Measurements from ENCODE around the gene FAM210B.
"Not testable (repeated sequence)": the region's sequence is repeated elsewhere in the genome, so short reads cannot be mapped to it uniquely, and the experiment has no call there.

FAM210B gene

GRCh38 chr20:56385130-56385529 is 26.4 kb downstream of the FAM210B start:
- no peak overlapping the region for H3K27ac ChIP-seq
- H4K20me1 ChIP-seq (ENCODE audit: insufficient read depth): no peaks in the 10 kb centered on the region
- H3K79me2 ChIP-seq (ENCODE audit: insufficient read depth, low read depth): peaks cover 46% of the 10 kb centered on the region
- no peak overlapping the region for H3K9ac ChIP-seq
- H3K36me3 ChIP-seq (ENCODE audit: insufficient read depth): peaks cover 10% of the 10 kb centered on the region; the same call in 1 of the 2 replicates
- H3K4me1 ChIP-seq (ENCODE audit: low read depth, poor library complexity, severe bottlenecking): peaks cover 48% of the 10 kb centered on the region
- no peak for TF ChIP-seq CTCF (conservative IDR thresholded peaks at IDR 0.05; ENCODE audit: low read depth, low read length)
- no peak overlapping the region for H2AFZ ChIP-seq (ENCODE audit: low read depth)
- no peak overlapping the region; the same call in 1 of the 2 replicates for H3K4me2 ChIP-seq
- H3K27me3 ChIP-seq (ENCODE audit: insufficient read depth, low read depth): no peaks in the 10 kb centered on the region
- no peak overlapping the region for H3K4me3 ChIP-seq (IDR thresholded peaks at IDR 0.05; ENCODE audit: insufficient read depth, low read depth, low read length)

- Histone ChIP-seq H3K9ac (no peak overlapping the region), H3K4me2 (no peak overlapping the region), H3K4me3 (IDR thresholded peaks at IDR 0.05; ENCODE audit: insufficient read depth, low read depth, low read length) (no peak overlapping the region), H2AFZ (ENCODE audit: low read depth) (no peak overlapping the region), H3K27me3 (ENCODE audit: insufficient read depth, low read depth) (no peaks in the 10 kb centered on the region), H3K27ac (no peak overlapping the region), H3K36me3 (ENCODE audit: insufficient read depth) (peaks cover 10% of the 10 kb centered on the region; the same call in 1 of the 2 replicates), H3K79me2 (ENCODE audit: insufficient read depth, low read depth) (peaks cover 57% of the 10 kb centered on the region), H3K4me1 (ENCODE audit: low read depth, poor library complexity, severe bottlenecking) (peaks cover 52% of the 10 kb centered on the region), H4K20me1 (ENCODE audit: insufficient read depth) (no peaks in the 10 kb centered on the region)
- no peak for TF ChIP-seq CTCF (conservative IDR thresholded peaks at IDR 0.05; ENCODE audit: low read depth, low read length)
Observed at GRCh38 chr20:56386219-56386618, 27.4 kb downstream of the FAM210B start.

- H3K27me3 ChIP-seq (ENCODE audit: insufficient read depth, low read depth): no peaks in the 10 kb centered on the region
- no peak overlapping the region for H2AFZ ChIP-seq (ENCODE audit: low read depth)
- no peak overlapping the region for H3K4me3 ChIP-seq (IDR thresholded peaks at IDR 0.05; ENCODE audit: insufficient read depth, low read depth, low read length)
- peaks cover 34% of the 10 kb centered on the region for H3K4me1 ChIP-seq (ENCODE audit: low read depth, poor library complexity, severe bottlenecking)
- peaks cover 67% of the 10 kb centered on the region for H3K79me2 ChIP-seq (ENCODE audit: insufficient read depth, low read depth)
- no peak overlapping the region for H3K27ac ChIP-seq
- TF ChIP-seq CTCF (conservative IDR thresholded peaks at IDR 0.05; ENCODE audit: low read depth, low read length): no peak
- peaks cover 10% of the 10 kb centered on the region; the same call in 1 of the 2 replicates for H3K36me3 ChIP-seq (ENCODE audit: insufficient read depth)
- no peak overlapping the region for H3K4me2 ChIP-seq
- H3K9ac ChIP-seq: no peak overlapping the region
- no peaks in the 10 kb centered on the region for H4K20me1 ChIP-seq (ENCODE audit: insufficient read depth)
Observed at GRCh38 chr20:56388882-56389281, 30.1 kb downstream of the FAM210B start.

GRCh38 chr20:56389807-56390206 is 31.0 kb downstream of the FAM210B start:
- TF ChIP-seq CTCF (conservative IDR thresholded peaks at IDR 0.05; ENCODE audit: low read depth, low read length): no peak
- Histone ChIP-seq H3K4me3 (IDR thresholded peaks at IDR 0.05; ENCODE audit: insufficient read depth, low read depth, low read length) (no peak overlapping the region), H3K27me3 (ENCODE audit: insufficient read depth, low read depth) (no peaks in the 10 kb centered on the region), H3K4me2 (no peak overlapping the region), H2AFZ (ENCODE audit: low read depth) (no peak overlapping the region), H3K27ac (no peak overlapping the region), H3K36me3 (ENCODE audit: insufficient read depth) (peaks cover 10% of the 10 kb centered on the region; the same call in 1 of the 2 replicates), H3K4me1 (ENCODE audit: low read depth, poor library complexity, severe bottlenecking) (peaks cover 28% of the 10 kb centered on the region), H3K9ac (no peak overlapping the region), H4K20me1 (ENCODE audit: insufficient read depth) (no peaks in the 10 kb centered on the region), H3K79me2 (ENCODE audit: insufficient read depth, low read depth) (peaks cover 68% of the 10 kb centered on the region)

GRCh38 chr20:56390396-56390795 is 31.6 kb downstream of the FAM210B start:
- not testable (repeated sequence) for H4K20me1 ChIP-seq (ENCODE audit: insufficient read depth); H3K27me3 ChIP-seq (ENCODE audit: insufficient read depth, low read depth); H3K9ac ChIP-seq

More at GRCh38 chr20:56390396-56390795, 31.6 kb downstream of the FAM210B start:
- H2AFZ ChIP-seq (ENCODE audit: low read depth); H3K27ac ChIP-seq; H3K4me3 ChIP-seq (IDR thresholded peaks at IDR 0.05; ENCODE audit: insufficient read depth, low read depth, low read length): not testable (repeated sequence)
- H3K36me3 ChIP-seq (ENCODE audit: insufficient read depth): peaks cover 10% of the 10 kb centered on the region; the same call in 1 of the 2 replicates
- peak overlapping the region; percentile 88 for H3K4me2 ChIP-seq
- H3K4me1 ChIP-seq (ENCODE audit: low read depth, poor library complexity, severe bottlenecking): peaks cover 22% of the 10 kb centered on the region
- H3K79me2 ChIP-seq (ENCODE audit: insufficient read depth, low read depth): peaks cover 68% of the 10 kb centered on the region
